ENCODE data around the gene ZNF761.
A peak's percentile ranks its signal among the peaks of the same experiment; 100 is the strongest.

GRCh38 chr19:53424968-53425597 is 6.7 kb upstream of the ZNF761 start:
- TF ChIP-seq, protein P1, sequence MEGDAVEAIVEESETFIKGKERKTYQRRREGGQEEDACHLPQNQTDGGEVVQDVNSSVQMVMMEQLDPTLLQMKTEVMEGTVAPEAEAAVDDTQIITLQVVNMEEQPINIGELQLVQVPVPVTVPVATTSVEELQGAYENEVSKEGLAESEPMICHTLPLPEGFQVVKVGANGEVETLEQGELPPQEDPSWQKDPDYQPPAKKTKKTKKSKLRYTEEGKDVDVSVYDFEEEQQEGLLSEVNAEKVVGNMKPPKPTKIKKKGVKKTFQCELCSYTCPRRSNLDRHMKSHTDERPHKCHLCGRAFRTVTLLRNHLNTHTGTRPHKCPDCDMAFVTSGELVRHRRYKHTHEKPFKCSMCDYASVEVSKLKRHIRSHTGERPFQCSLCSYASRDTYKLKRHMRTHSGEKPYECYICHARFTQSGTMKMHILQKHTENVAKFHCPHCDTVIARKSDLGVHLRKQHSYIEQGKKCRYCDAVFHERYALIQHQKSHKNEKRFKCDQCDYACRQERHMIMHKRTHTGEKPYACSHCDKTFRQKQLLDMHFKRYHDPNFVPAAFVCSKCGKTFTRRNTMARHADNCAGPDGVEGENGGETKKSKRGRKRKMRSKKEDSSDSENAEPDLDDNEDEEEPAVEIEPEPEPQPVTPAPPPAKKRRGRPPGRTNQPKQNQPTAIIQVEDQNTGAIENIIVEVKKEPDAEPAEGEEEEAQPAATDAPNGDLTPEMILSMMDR (IDR thresholded peaks at IDR 0.05) = peak; percentile 65 to 86 (median 78)
- TF ChIP-seq POLR2A (IDR thresholded peaks at IDR 0.05) = no peak
